Hepatocyte (in vitro differentiated cells): ENCODE results near the gene GRK5.

ENCODE experiments used
- EZH2 ChIP-seq: fragments of 200-600 bp; sonication (generic); IDR thresholded peaks from 2 replicates; pipeline ENCODE4 v1.6.1; 2016; ENCODE audit warnings: antibody characterized with exemption, mild to moderate bottlenecking, borderline replicate concordance
- TF ChIP-seq, protein P1 (sequence below): fragments of 200-600 bp; sonication (generic); IDR thresholded peaks from 2 replicates; pipeline ENCODE4 v1.5.1; 2016; ENCODE audit warnings: antibody characterized with exemption, mild to moderate bottlenecking; ENCODE audit not compliant: poor library complexity

GRCh38 chr10:119327096-119327745 lies 119.8 kb downstream of the GRK5 start:
- TF ChIP-seq, protein P1, sequence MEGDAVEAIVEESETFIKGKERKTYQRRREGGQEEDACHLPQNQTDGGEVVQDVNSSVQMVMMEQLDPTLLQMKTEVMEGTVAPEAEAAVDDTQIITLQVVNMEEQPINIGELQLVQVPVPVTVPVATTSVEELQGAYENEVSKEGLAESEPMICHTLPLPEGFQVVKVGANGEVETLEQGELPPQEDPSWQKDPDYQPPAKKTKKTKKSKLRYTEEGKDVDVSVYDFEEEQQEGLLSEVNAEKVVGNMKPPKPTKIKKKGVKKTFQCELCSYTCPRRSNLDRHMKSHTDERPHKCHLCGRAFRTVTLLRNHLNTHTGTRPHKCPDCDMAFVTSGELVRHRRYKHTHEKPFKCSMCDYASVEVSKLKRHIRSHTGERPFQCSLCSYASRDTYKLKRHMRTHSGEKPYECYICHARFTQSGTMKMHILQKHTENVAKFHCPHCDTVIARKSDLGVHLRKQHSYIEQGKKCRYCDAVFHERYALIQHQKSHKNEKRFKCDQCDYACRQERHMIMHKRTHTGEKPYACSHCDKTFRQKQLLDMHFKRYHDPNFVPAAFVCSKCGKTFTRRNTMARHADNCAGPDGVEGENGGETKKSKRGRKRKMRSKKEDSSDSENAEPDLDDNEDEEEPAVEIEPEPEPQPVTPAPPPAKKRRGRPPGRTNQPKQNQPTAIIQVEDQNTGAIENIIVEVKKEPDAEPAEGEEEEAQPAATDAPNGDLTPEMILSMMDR = no peak
- no peak for TF ChIP-seq EZH2
